Smooth muscle cell (in vitro differentiated cells): Measurements from ENCODE around the gene NPTX2. TPM values are rescaled to one million over a fixed set of nuclear protein-coding genes. Genes with fewer than 3 reads are reported as not detected.

Experiments
- DNase-seq: peaks from one replicate; lab custom pipeline; 2025; ENCODE audit not compliant: unreplicated experiment; lab: John Stamatoyannopoulos, UW
- H2AFZ ChIP-seq: fragments of 200-600 bp; sonication (generic); 2 replicates; pipeline ENCODE4 v1.6.0; 2016; ENCODE audit warnings: antibody characterized with exemption, low read depth, mild to moderate bottlenecking
- H3F3A ChIP-seq: fragments of 200-600 bp; sonication (generic); 2 replicates; pipeline ENCODE4 v1.6.0; 2017; ENCODE audit warnings: antibody characterized with exemption, low read depth
- H3K27ac ChIP-seq: fragments of 200-600 bp; sonication (generic); 2 replicates; pipeline ENCODE4 v1.5.1; 2016; ENCODE audit warnings: low read depth, mild to moderate bottlenecking
- H3K27me3 ChIP-seq: fragments of 200-600 bp; sonication (generic); 2 replicates; pipeline ENCODE4 v1.6.1; 2016; ENCODE audit warnings: low read depth, mild to moderate bottlenecking
- H3K36me3 ChIP-seq: fragments of 200-600 bp; sonication (generic); 2 replicates; pipeline ENCODE4 v1.5.1; 2016; ENCODE audit warnings: low read depth
- H3K4me1 ChIP-seq: fragments of 200-600 bp; sonication (generic); 2 replicates; pipeline ENCODE4 v1.5.1; 2016; ENCODE audit warnings: low read depth
- H3K4me2 ChIP-seq: fragments of 200-600 bp; sonication (generic); 2 replicates; pipeline ENCODE4 v1.6.0; 2016; ENCODE audit warnings: mild to moderate bottlenecking
- H3K4me3 ChIP-seq: fragments of 200-600 bp; sonication (generic); 2 replicates; pipeline ENCODE4 v1.5.1; 2016; ENCODE audit warnings: mild to moderate bottlenecking
- H3K79me2 ChIP-seq: fragments of 200-600 bp; sonication (generic); 2 replicates; pipeline ENCODE4 v1.6.0; 2016; ENCODE audit warnings: low read depth, mild to moderate bottlenecking
- H3K9ac ChIP-seq: fragments of 200-600 bp; sonication (generic); 2 replicates; pipeline ENCODE4 v1.6.0; 2016; ENCODE audit warnings: low read depth
- H3K9me3 ChIP-seq: fragments of 200-600 bp; sonication (generic); replicated peaks from 2 replicates; pipeline ENCODE4 v1.5.1; 2016; ENCODE audit warnings: low read depth
- H4K20me1 ChIP-seq: fragments of 200-600 bp; sonication (generic); 2 replicates; pipeline ENCODE4 v1.6.0; 2016; ENCODE audit warnings: low read depth
- WGBS: methylation state at CpG from one replicate; pipeline ENCODE4 v1.1.7; 2016; ENCODE audit warnings: low lambda C conversion rate; 5-methylcytosine and 5-hydroxymethylcytosine counted together
- polyA plus RNA-seq: library from polyadenylated mRNA; unstranded; fragments of >200 nt; fragmentation: Nextera tagmentation; extraction: Ambion mirVana; gene quantifications from 2 replicates; pipeline ENCODE4 v1.2.1, GENCODE V29; 2016
- total RNA-seq: library from RNA; depleted of rRNA; stranded (reverse); fragments of >200 nt; gene quantifications from 2 replicates; pipeline ENCODE4 v1.2.3, GENCODE V29; 2014
- TF ChIP-seq, protein P1 (sequence below): fragments of 200-600 bp; sonication (generic); IDR thresholded peaks from 2 replicates; pipeline ENCODE4 v1.5.1; 2017; ENCODE audit warnings: borderline replicate concordance, mild to moderate bottlenecking, antibody characterized with exemption; ENCODE audit not compliant: insufficient read depth, poor library complexity, severe bottlenecking

NPTX2 gene
- total and polyA plus RNA-seq, 2 experiments from 2014 or later: 13.8 to 28.6 TPM

DNA sequence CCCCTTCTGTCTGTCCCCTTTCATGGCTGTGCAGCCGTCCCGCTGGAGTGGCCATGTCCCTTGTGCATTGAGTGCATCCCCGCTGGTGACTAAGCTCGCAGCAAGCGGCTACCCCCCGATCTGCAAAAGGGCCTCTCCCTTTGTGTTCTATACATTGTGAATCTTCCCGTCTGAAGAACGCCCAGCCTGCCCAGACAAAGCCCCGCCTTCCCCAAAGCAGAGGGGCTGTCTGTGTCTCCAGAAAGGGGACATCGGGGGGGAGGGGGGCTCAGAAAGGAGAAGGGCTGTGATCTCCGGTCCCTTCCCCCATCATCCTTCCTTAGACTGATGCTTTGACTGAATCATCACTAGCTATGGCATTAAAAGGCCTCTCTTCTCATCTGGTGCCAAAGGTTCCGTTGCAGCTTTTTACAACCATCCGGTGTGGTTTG, 11.9 kb downstream of the NPTX2 start:
- TF ChIP-seq, protein P1, sequence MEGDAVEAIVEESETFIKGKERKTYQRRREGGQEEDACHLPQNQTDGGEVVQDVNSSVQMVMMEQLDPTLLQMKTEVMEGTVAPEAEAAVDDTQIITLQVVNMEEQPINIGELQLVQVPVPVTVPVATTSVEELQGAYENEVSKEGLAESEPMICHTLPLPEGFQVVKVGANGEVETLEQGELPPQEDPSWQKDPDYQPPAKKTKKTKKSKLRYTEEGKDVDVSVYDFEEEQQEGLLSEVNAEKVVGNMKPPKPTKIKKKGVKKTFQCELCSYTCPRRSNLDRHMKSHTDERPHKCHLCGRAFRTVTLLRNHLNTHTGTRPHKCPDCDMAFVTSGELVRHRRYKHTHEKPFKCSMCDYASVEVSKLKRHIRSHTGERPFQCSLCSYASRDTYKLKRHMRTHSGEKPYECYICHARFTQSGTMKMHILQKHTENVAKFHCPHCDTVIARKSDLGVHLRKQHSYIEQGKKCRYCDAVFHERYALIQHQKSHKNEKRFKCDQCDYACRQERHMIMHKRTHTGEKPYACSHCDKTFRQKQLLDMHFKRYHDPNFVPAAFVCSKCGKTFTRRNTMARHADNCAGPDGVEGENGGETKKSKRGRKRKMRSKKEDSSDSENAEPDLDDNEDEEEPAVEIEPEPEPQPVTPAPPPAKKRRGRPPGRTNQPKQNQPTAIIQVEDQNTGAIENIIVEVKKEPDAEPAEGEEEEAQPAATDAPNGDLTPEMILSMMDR: no peak
- H4K20me1 ChIP-seq: no peaks in the 10 kb centered on the region
- no peak overlapping the region for H3K9ac ChIP-seq
- H3K4me1 ChIP-seq: peaks cover 17% of the 10 kb centered on the region
- DNase-seq: no peak
- no peak overlapping the region for H3K4me3 ChIP-seq
- H3K4me2 ChIP-seq: no peak overlapping the region
- no peaks in the 10 kb centered on the region for H3K36me3 ChIP-seq
- WGBS: 42% methylated on average over 13 of the region's 13 CpGs
- no peaks in the 10 kb centered on the region for H3F3A ChIP-seq
- no peak overlapping the region for H2AFZ ChIP-seq
- H3K79me2 ChIP-seq: no peaks in the 10 kb centered on the region
- H3K27ac ChIP-seq: no peak overlapping the region
- H3K27me3 ChIP-seq: no peaks in the 10 kb centered on the region
- no peaks in the 10 kb centered on the region for H3K9me3 ChIP-seq

GRCh38 chr7:98630149-98630548, 13.1 kb downstream of the NPTX2 start:
- Histone ChIP-seq H3K4me1 (peaks cover 17% of the 10 kb centered on the region), H3K79me2 (no peaks in the 10 kb centered on the region), H3K9ac (no peak overlapping the region), H4K20me1 (no peaks in the 10 kb centered on the region), H3K9me3 (no peaks in the 10 kb centered on the region), H3K27me3 (no peaks in the 10 kb centered on the region), H2AFZ (no peak overlapping the region), H3K4me3 (no peak overlapping the region), H3K36me3 (no peaks in the 10 kb centered on the region), H3F3A (no peaks in the 10 kb centered on the region), H3K27ac (no peak overlapping the region), H3K4me2 (no peak overlapping the region)
- TF ChIP-seq, protein P1: no peak
- DNase-seq: no peak
- 92% methylated on average over 9 of the region's 9 CpGs for WGBS

- Histone ChIP-seq H3K27me3 (no peaks in the 10 kb centered on the region), H3F3A (no peaks in the 10 kb centered on the region), H3K79me2 (no peaks in the 10 kb centered on the region), H3K36me3 (no peaks in the 10 kb centered on the region), H3K27ac (no peak overlapping the region), H3K4me1 (peaks cover 17% of the 10 kb centered on the region), H3K9me3 (no peaks in the 10 kb centered on the region), H4K20me1 (no peaks in the 10 kb centered on the region), H2AFZ (no peak overlapping the region), H3K4me2 (no peak overlapping the region), H3K4me3 (no peak overlapping the region), H3K9ac (no peak overlapping the region)
- TF ChIP-seq, protein P1: no peak
- WGBS: 87% methylated on average over 3 of the region's 3 CpGs
- DNase-seq: no peak
Measured at GRCh38 chr7:98630770-98631169, 13.7 kb downstream of the NPTX2 start.

DNA sequence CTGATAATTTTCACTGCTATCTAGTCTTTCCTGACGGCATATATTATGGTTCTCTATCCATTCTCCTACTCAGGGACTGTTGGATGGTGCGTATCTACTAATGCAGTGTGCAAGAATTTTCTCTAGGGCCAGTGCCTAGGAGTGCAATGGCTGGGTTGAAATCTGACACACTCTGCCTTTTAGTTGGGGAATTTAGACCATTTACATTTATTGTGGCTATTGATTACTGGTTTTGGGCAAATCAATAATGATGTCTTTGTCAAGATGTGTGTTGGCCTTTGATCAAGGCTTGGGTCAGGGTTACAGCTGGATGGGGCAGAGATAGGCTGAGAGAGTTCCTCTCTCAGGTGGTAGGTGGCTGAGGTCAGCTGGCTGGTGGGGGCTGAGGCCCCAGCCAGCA, 21.8 kb downstream of the NPTX2 start:
- DNase-seq: no peak
- H3K27ac ChIP-seq: no peak overlapping the region
- H3K79me2 ChIP-seq: no peaks in the 10 kb centered on the region
- H3K36me3 ChIP-seq: no peaks in the 10 kb centered on the region
- no peaks in the 10 kb centered on the region for H3K4me1 ChIP-seq
- no peak overlapping the region for H3K4me3 ChIP-seq
- no peaks in the 10 kb centered on the region for H3K27me3 ChIP-seq
- no peak overlapping the region for H3K9ac ChIP-seq
- WGBS: 87% methylated on average over 2 of the region's 2 CpGs
- H4K20me1 ChIP-seq: no peaks in the 10 kb centered on the region
- no peak overlapping the region for H2AFZ ChIP-seq
- H3K9me3 ChIP-seq: no peaks in the 10 kb centered on the region
- TF ChIP-seq, protein P1: no peak
- no peak overlapping the region for H3K4me2 ChIP-seq
- H3F3A ChIP-seq: no peaks in the 10 kb centered on the region
